LNCaP clone FGC (cell line): ENCODE measurements around the gene MTG1.
"Not testable (repeated sequence)": the region's sequence is repeated elsewhere in the genome, so short reads cannot be mapped to it uniquely, and the experiment has no call there.

Experiments used
- DNase-seq: peaks from one replicate; pipeline ENCODE4 v3.0.0-alpha.2; 2011; ENCODE audit warnings: low read depth
- H3K4me3 ChIP-seq: 2 replicates; pipeline ENCODE4 v1.5.1; 2011; ENCODE audit warnings: mild to moderate bottlenecking, low read depth, low read length, control low read depth
- TF ChIP-seq, protein P1 (sequence below): IDR thresholded peaks from 2 replicates; pipeline ENCODE4 v1.5.1; 2012; ENCODE audit warnings: mild to moderate bottlenecking; ENCODE audit not compliant: control insufficient read depth, insufficient read depth; ENCODE audit errors: extremely low read depth

The MTG1 gene

DNA sequence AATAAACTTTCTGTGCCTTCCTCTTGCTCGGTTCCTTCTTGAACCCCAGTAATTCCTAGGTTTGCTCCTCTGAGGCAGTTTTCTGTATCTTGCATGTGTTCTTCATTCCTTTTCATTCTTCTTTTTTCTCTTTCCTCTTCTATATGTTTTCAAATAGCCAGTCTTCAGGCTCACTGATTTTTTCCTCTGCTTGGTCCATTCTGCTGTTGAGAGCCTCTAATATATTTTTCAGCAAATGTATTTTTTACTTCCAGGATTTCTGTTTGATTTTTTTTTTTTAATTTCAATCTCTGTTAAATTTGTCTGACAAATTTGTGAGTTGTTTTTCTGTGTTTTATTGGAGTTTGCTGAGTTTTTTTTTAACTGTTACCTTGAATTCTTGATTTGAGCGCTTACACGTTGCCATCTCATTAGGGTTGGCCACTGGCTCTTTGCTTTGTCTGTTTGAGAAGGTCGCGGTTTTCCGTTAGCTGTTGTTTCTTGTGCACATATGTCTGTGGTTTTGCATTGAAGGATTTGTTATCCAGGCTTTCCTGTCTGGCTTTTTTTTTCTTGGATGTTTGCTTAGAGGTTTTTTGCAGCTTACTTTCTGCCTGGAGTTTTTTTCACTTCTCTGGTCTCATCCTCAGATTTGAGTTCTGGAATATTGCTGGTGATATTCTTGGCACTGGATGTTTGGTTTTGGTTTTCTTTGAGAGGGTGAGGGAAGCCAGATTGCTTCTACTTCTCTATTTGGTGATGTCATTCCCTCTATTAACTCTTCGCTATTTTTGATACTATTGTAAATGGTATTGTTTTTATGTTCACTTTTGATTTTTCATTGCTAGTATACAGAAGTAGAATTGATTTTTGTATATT, 17.8 kb downstream of the MTG1 start:
- H3K4me3 ChIP-seq, result no peak overlapping the region

DNA sequence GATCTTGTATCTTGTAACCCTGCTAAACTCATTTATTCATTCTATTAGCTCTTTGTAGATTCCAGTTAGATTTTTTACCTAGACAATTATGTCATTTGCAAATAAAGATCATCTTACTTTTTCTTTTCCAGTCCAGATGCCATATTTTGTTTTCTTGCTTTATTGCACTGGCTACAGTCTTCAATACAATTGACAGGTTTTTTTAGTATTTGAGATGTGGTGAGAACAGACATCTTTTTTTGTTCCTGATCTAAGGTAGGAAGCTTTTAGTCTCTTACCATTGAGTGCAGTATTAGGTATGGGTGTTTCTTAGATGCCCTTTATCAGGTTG, 18.4 kb downstream of the MTG1 start:
- TF ChIP-seq, protein P1, sequence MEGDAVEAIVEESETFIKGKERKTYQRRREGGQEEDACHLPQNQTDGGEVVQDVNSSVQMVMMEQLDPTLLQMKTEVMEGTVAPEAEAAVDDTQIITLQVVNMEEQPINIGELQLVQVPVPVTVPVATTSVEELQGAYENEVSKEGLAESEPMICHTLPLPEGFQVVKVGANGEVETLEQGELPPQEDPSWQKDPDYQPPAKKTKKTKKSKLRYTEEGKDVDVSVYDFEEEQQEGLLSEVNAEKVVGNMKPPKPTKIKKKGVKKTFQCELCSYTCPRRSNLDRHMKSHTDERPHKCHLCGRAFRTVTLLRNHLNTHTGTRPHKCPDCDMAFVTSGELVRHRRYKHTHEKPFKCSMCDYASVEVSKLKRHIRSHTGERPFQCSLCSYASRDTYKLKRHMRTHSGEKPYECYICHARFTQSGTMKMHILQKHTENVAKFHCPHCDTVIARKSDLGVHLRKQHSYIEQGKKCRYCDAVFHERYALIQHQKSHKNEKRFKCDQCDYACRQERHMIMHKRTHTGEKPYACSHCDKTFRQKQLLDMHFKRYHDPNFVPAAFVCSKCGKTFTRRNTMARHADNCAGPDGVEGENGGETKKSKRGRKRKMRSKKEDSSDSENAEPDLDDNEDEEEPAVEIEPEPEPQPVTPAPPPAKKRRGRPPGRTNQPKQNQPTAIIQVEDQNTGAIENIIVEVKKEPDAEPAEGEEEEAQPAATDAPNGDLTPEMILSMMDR, result no peak
- no peak overlapping the region for H3K4me3 ChIP-seq
- no peak for DNase-seq

More for the DNA sequence above, 17.8 kb downstream of the MTG1 start:
- no peak for DNase-seq
- TF ChIP-seq, protein P1, result no peak

DNA sequence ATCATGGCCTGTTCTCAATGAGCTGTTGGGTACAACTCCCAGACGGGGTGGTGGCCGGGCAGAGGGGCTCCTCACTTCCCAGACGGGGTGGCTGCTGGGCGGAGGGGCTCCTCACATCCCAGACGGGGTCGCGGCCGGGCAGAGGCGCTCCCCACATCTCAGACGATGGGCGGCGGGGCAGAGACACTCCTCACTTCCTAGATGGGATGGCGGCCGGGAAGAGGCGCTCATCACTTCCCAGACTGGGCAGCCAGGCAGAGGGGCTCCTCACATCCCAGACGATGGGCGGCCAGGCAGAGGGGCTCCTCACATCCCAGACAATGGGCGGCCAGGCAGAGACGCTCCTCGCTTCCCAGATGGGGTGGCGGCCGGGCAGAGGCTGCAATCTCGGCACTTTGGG, 20.4 kb downstream of the MTG1 start:
- DNase-seq, H3K4me3 ChIP-seq: not testable (repeated sequence)

DNA sequence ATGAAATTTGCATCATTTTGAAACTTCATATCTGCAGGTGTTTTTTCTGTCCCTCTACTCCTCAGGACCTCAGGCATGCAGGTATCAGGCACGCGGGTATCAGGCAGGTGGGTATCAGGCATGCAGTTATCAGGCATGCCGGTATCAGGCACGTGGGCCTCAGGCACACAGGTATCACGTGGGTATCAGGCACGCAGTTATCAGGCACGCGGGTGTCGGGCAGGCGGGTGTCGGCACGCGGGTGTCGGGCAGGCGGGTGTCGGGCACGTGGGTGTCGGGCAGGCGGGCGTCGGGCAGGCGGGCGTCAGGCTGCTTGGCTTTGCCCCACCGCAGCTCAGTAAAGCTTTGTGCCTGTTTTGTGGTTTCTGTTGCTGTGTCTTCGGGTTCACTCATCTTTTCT, 21.8 kb downstream of the MTG1 start:
- no peak for DNase-seq
- no peak overlapping the region for H3K4me3 ChIP-seq
- TF ChIP-seq, protein P1, result no peak

- H3K4me3 ChIP-seq, result no peak overlapping the region
Observed at GRCh38 chr10:133418289-133418993, 24.5 kb downstream of the MTG1 start.

GRCh38 chr10:133419211-133419950, 25.4 kb downstream of the MTG1 start:
- H3K4me3 ChIP-seq, result no peak overlapping the region
- TF ChIP-seq, protein P1, result no peak
- DNase-seq, result no peak

More at GRCh38 chr10:133418289-133418993, 24.5 kb downstream of the MTG1 start:
- TF ChIP-seq, protein P1, result no peak
- no peak for DNase-seq

DNA sequence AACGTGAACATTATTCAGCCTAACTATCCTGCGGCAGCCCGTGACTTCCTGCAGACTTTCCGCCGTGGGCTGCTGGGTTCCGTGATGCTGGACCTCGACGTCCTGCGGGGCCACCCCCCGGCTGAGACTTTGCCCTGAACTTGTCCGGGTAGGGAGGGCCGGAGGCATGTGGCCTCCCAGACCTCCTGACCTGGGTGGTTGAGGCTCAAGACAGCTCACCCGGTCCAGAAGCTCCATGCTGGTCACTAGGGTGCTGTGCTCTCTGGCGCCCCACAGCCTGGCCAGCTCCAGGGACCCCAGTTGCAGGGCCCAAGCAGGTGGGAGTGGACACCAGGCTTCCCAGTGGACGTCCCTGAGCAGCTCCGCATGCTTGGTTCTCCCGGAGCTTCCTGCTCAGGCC, 26.1 kb downstream of the MTG1 start:
- no peak overlapping the region for H3K4me3 ChIP-seq
- DNase-seq, result no peak
- TF ChIP-seq, protein P1, result no peak
